Neuronal stem cell (in vitro differentiated cells): Measurements from ENCODE around the gene COL1A1.

Source experiments
- DNase-seq: peaks from one replicate; pipeline ENCODE4 v3.0.0-alpha.2; 2013; ENCODE audit warnings: low spot score
- H2AFZ ChIP-seq: one replicate; pipeline ENCODE4 v1.6.1; 2013; ENCODE audit warnings: mild to moderate bottlenecking, low read length, inconsistent platforms
- H2AK5ac ChIP-seq: 2 replicates; pipeline ENCODE4 v1.6.1; 2013; ENCODE audit warnings: low read depth, mild to moderate bottlenecking, inconsistent platforms, low read length, moderate library complexity, mixed read lengths
- H2BK120ac ChIP-seq: 2 replicates; pipeline ENCODE4 v1.6.1; 2013; ENCODE audit warnings: low read depth, mild to moderate bottlenecking, inconsistent platforms, low read length, moderate library complexity, mixed read lengths
- H2BK12ac ChIP-seq: one replicate; pipeline ENCODE4 v1.6.1; 2013; ENCODE audit warnings: low read length, inconsistent platforms
- H2BK15ac ChIP-seq: 2 replicates; pipeline ENCODE4 v1.6.1; 2013; ENCODE audit warnings: mild to moderate bottlenecking, low read length, inconsistent platforms, mixed read lengths
- H2BK5ac ChIP-seq: one replicate; pipeline ENCODE4 v1.6.1; 2013; ENCODE audit warnings: inconsistent platforms, mild to moderate bottlenecking, low read length, moderate library complexity
- H3K14ac ChIP-seq: one replicate; pipeline ENCODE4 v1.6.1; 2013; ENCODE audit warnings: low read length, inconsistent platforms
- H3K18ac ChIP-seq: 2 replicates; pipeline ENCODE4 v1.6.1; 2013; ENCODE audit warnings: low read length, inconsistent platforms
- H3K23ac ChIP-seq: 2 replicates; pipeline ENCODE4 v1.6.1; 2013; ENCODE audit warnings: low read depth, mild to moderate bottlenecking, mixed read lengths, low read length, inconsistent platforms; ENCODE audit not compliant: poor library complexity
- H3K27ac ChIP-seq: replicated peaks from 3 replicates; pipeline ENCODE4 v1.5.1; 2013; ENCODE audit warnings: low read length, inconsistent platforms
- H3K27me3 ChIP-seq, 3 experiments: 2 replicates each; pipeline ENCODE4 v1.6.1; 2013; ENCODE audit warnings: low read length in 3 of 3, mild to moderate bottlenecking in 2 of 3, inconsistent platforms in 1 of 3, low read depth in 1 of 3, mixed read lengths in 1 of 3, moderate library complexity in 1 of 3; ENCODE audit not compliant: control insufficient read depth in 3 of 3, insufficient read depth in 3 of 3
- H3K36me3 ChIP-seq, 2 donors: replicated peaks in 1 of 2; 2 replicates each; pipeline ENCODE4 v1.6.1; 2013; ENCODE audit warnings: low read length in 2 of 2; ENCODE audit not compliant: control insufficient read depth in 2 of 2, insufficient read depth in 2 of 2
- H3K4ac ChIP-seq: 2 replicates; pipeline ENCODE4 v1.6.1; 2013; ENCODE audit warnings: inconsistent platforms, mild to moderate bottlenecking, low read length, moderate library complexity
- H3K4me1 ChIP-seq, 2 donors: 1 replicate in 1 of 2; 2 replicates in 1 of 2; pipeline ENCODE4 v1.6.1; 2013; ENCODE audit warnings: low read length in 2 of 2, low read depth in 1 of 2; ENCODE audit not compliant: control insufficient read depth in 2 of 2, insufficient read depth in 1 of 2
- H3K4me2 ChIP-seq: one replicate; pipeline ENCODE4 v1.6.1; 2013; ENCODE audit warnings: mild to moderate bottlenecking, low read length, inconsistent platforms; ENCODE audit not compliant: insufficient read depth, poor library complexity, severe bottlenecking
- H3K4me3 ChIP-seq, 2 donors: 2 replicates each; pipeline ENCODE4 v1.5.1; 2013; ENCODE audit warnings: low read length in 2 of 2, mild to moderate bottlenecking in 2 of 2, inconsistent platforms in 1 of 2, moderate library complexity in 1 of 2
- H3K79me1 ChIP-seq: one replicate; pipeline ENCODE4 v1.6.1; 2013; ENCODE audit warnings: low read depth, mild to moderate bottlenecking, inconsistent platforms, low read length, moderate library complexity
- H3K9ac ChIP-seq: one replicate; pipeline ENCODE4 v1.6.1; 2013; ENCODE audit warnings: mild to moderate bottlenecking, low read depth, low read length, inconsistent platforms; ENCODE audit not compliant: poor library complexity
- H3K9me3 ChIP-seq, 2 donors: replicated peaks in 1 of 2; 2 replicates each; pipeline versions ENCODE3 to v1.6.1; 2013; ENCODE audit warnings: low read length in 2 of 2, mild to moderate bottlenecking in 2 of 2, inconsistent platforms in 1 of 2, low read depth in 1 of 2, mixed read lengths in 1 of 2, moderate library complexity in 1 of 2; ENCODE audit not compliant: control insufficient read depth in 2 of 2, insufficient read depth in 1 of 2
- H4K8ac ChIP-seq: one replicate; pipeline ENCODE4 v1.6.1; 2013; ENCODE audit warnings: low read depth, mild to moderate bottlenecking, inconsistent platforms, low read length, moderate library complexity
- H4K91ac ChIP-seq: one replicate; pipeline ENCODE4 v1.6.1; 2013; ENCODE audit warnings: low read length, low read depth, mild to moderate bottlenecking, inconsistent platforms; ENCODE audit not compliant: poor library complexity
- WGBS, 2 donors: extraction: QIAGEN DNeasy Blood & Tissue Kit; methylation state at CpG; one replicate each; pipeline ENCODE4 v1.1.7; 2013; ENCODE audit warnings: missing lambda C conversion rate in 2 of 2, mixed read lengths in 1 of 2; ENCODE audit not compliant: insufficient read length in 2 of 2, insufficient replicate concordance in 1 of 2; ENCODE audit errors: extremely low coverage in 2 of 2; 5-methylcytosine and 5-hydroxymethylcytosine counted together

The COL1A1 gene

GRCh38 chr17:50199803-50200456, 1.5 kb downstream of the COL1A1 start:
- no peaks in the 10 kb centered on the region for H3K9me3 ChIP-seq
- H3K4me3 ChIP-seq: peak overlapping the region in 1 of 2 donors; percentile 81
- H2AFZ ChIP-seq: peak overlapping the region; percentile 77
- H3K27ac ChIP-seq: no peak overlapping the region
- peak overlapping the region; percentile 17 for H3K9ac ChIP-seq
- H3K18ac ChIP-seq: peak overlapping the region; percentile 86
- no peak overlapping the region for H2BK120ac ChIP-seq
- no peak overlapping the region for H4K8ac ChIP-seq
- no peak overlapping the region for H4K91ac ChIP-seq
- no peak overlapping the region for H2BK5ac ChIP-seq
- no CpG with 5 or more reads among the region's 36 CpGs for WGBS, 2 donors
- H3K14ac ChIP-seq: no peak overlapping the region
- peak overlapping the region; percentile 70 for H3K23ac ChIP-seq
- no peaks in the 10 kb centered on the region for H3K79me1 ChIP-seq
- H2BK15ac ChIP-seq: peak overlapping the region; percentile 54
- H3K36me3 ChIP-seq: peaks cover 0 to 4% of the 10 kb centered on the region in 2 donors
- DNase-seq: peak; percentile 68
- H2BK12ac ChIP-seq: peak overlapping the region; percentile 63
- peaks cover 5 to 79% (median 29%) of the 10 kb centered on the region in 3 experiments for H3K27me3 ChIP-seq
- H2AK5ac ChIP-seq: peak overlapping the region; percentile 78
- no peak overlapping the region for H3K4ac ChIP-seq
- H3K4me2 ChIP-seq: peak overlapping the region; percentile 79
- peaks cover 5% of the 10 kb centered on the region in 2 donors for H3K4me1 ChIP-seq

GRCh38 chr17:50199211-50199802, 2.1 kb downstream of the COL1A1 start:
- DNase-seq: no peak
- WGBS, 2 donors: no CpG with 5 or more reads among the region's 41 CpGs
- Histone ChIP-seq H2AK5ac (peak overlapping the region; percentile 98), H3K9ac (no peak overlapping the region), H3K36me3 (peaks cover 0 to 4% of the 10 kb centered on the region in 2 donors), H2AFZ (peak overlapping the region; percentile 77), H4K91ac (no peak overlapping the region), H2BK120ac (no peak overlapping the region), H3K14ac (no peak overlapping the region), H3K27me3 (peaks cover 5 to 79% (median 29%) of the 10 kb centered on the region in 3 experiments), H3K23ac (peak overlapping the region; percentile 70), H3K4me2 (peak overlapping the region; percentile 79), H3K18ac (peak overlapping the region; percentile 88), H4K8ac (no peak overlapping the region), H2BK5ac (no peak overlapping the region), H3K79me1 (no peaks in the 10 kb centered on the region), H2BK15ac (peak overlapping the region; percentile 54), H3K27ac (no peak overlapping the region), H3K4me3 (peak overlapping the region in 1 of 2 donors; percentile 64), H2BK12ac (peak overlapping the region; percentile 63), H3K9me3 (no peaks in the 10 kb centered on the region), H3K4me1 (peaks cover 4 to 5% of the 10 kb centered on the region in 2 donors), H3K4ac (no peak overlapping the region)

- Histone ChIP-seq H2AK5ac (no peak overlapping the region), H3K4ac (no peak overlapping the region), H3K79me1 (no peaks in the 10 kb centered on the region), H3K14ac (no peak overlapping the region), H3K9me3 (no peaks in the 10 kb centered on the region), H2BK120ac (no peak overlapping the region), H3K4me3 (no peak overlapping the region), H3K9ac (no peak overlapping the region), H3K4me2 (no peak overlapping the region), H4K91ac (no peak overlapping the region), H3K23ac (no peak overlapping the region), H3K36me3 (peaks cover 0 to 6% of the 10 kb centered on the region in 2 donors), H3K4me1 (peaks cover 3 to 5% of the 10 kb centered on the region in 2 donors), H3K27ac (no peak overlapping the region), H3K27me3 (peaks cover 5 to 70% (median 29%) of the 10 kb centered on the region in 3 experiments), H2AFZ (no peak overlapping the region), H3K18ac (no peak overlapping the region), H2BK5ac (no peak overlapping the region), H2BK15ac (no peak overlapping the region), H4K8ac (no peak overlapping the region), H2BK12ac (no peak overlapping the region)
- no peak for DNase-seq
- WGBS, 2 donors: no CpG with 5 or more reads among the region's 7 CpGs
These were observed 3.3 kb downstream of the COL1A1 start for GRCh38 chr17:50198026-50198669.

GRCh38 chr17:50196826-50197225, 4.6 kb downstream of the COL1A1 start:
- H3K4ac ChIP-seq: no peak overlapping the region
- H3K18ac ChIP-seq: peak overlapping the region; percentile 44
- no peak overlapping the region for H4K91ac ChIP-seq
- no peak overlapping the region for H4K8ac ChIP-seq
- H3K4me2 ChIP-seq: no peak overlapping the region
- WGBS, 2 donors: no CpG with 5 or more reads among the region's 6 CpGs
- no peak overlapping the region for H2BK15ac ChIP-seq
- H3K9me3 ChIP-seq: no peaks in the 10 kb centered on the region
- H3K4me1 ChIP-seq: peaks cover 3 to 5% of the 10 kb centered on the region in 2 donors
- DNase-seq: no peak
- no peak overlapping the region for H3K14ac ChIP-seq
- peaks cover 0 to 6% of the 10 kb centered on the region in 2 donors for H3K36me3 ChIP-seq
- H3K23ac ChIP-seq: no peak overlapping the region
- H2BK12ac ChIP-seq: no peak overlapping the region
- no peak overlapping the region for H2BK120ac ChIP-seq
- H3K27ac ChIP-seq: no peak overlapping the region
- H3K79me1 ChIP-seq: peaks cover 1% of the 10 kb centered on the region
- no peak overlapping the region for H3K9ac ChIP-seq
- peak overlapping the region; percentile 66 for H2BK5ac ChIP-seq
- H2AK5ac ChIP-seq: no peak overlapping the region
- no peak overlapping the region for H3K4me3 ChIP-seq
- peaks cover 5 to 57% (median 18%) of the 10 kb centered on the region in 3 experiments for H3K27me3 ChIP-seq
- H2AFZ ChIP-seq: no peak overlapping the region
